ENCODE results near the gene SCP2D1. TPM values are rescaled to one million over a fixed set of nuclear protein-coding genes. Genes with fewer than 3 reads are reported as not detected.
A peak's percentile ranks its signal among the peaks of the same experiment; 100 is the strongest.

Gene SCP2D1
- polyA plus RNA-seq, 1 of the 3 experiments (the other 2 are of a cell fraction) = not detected

GRCh38 chr20:18805881-18806280 lies 7.7 kb upstream of the SCP2D1 start:
- no peak for DNase-seq
- H3K9ac ChIP-seq = no peak overlapping the region
- H3K27ac ChIP-seq (ENCODE audit: low read depth in 2 of 2, low read length in 1 of 2) = no peak overlapping the region
- H3K79me2 ChIP-seq (ENCODE audit: insufficient read depth) = no peaks in the 10 kb centered on the region
- H3K9me2 ChIP-seq = no peaks in the 10 kb centered on the region
- TF ChIP-seq, protein P1, sequence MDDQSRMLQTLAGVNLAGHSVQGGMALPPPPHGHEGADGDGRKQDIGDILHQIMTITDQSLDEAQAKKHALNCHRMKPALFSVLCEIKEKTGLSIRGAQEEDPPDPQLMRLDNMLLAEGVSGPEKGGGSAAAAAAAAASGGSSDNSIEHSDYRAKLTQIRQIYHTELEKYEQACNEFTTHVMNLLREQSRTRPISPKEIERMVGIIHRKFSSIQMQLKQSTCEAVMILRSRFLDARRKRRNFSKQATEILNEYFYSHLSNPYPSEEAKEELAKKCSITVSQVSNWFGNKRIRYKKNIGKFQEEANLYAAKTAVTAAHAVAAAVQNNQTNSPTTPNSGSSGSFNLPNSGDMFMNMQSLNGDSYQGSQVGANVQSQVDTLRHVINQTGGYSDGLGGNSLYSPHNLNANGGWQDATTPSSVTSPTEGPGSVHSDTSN (IDR thresholded peaks at IDR 0.05) = peak; percentile 43; the same call in 1 of the 2 replicates
- TF ChIP-seq RCOR1 (IDR thresholded peaks at IDR 0.05; ENCODE audit: low read length) = no peak
- H3K4me2 ChIP-seq = no peak overlapping the region
- H4K20me1 ChIP-seq (ENCODE audit: insufficient read depth) = no peaks in the 10 kb centered on the region
- WGBS (ENCODE audit: low lambda C conversion rate) = 24% methylated on average over 4 of the region's 4 CpGs
- H3F3A ChIP-seq (replicated peaks; ENCODE audit: insufficient read depth) = peaks cover 3% of the 10 kb centered on the region
- H2AFZ ChIP-seq (ENCODE audit: low read depth) = no peak overlapping the region
- no peaks in the 10 kb centered on the region for H3K36me3 ChIP-seq (replicated peaks in 1 of 2; ENCODE audit: control insufficient read depth in 1 of 2, insufficient read depth in 2 of 2, low read length in 1 of 2)
- ChIA-PET CTCF (no interaction called here), POLR2A (no interaction called here)
- no peaks in the 10 kb centered on the region for H3K4me1 ChIP-seq (ENCODE audit: control insufficient read depth in 1 of 2, insufficient read depth in 2 of 2, low read depth in 1 of 2, low read length in 1 of 2)
- H3K4me3 ChIP-seq (ENCODE audit: low read depth in 2 of 2, low read length in 1 of 2) = no peak overlapping the region
- H3K27me3 ChIP-seq (ENCODE audit: insufficient read depth) = no peaks in the 10 kb centered on the region
- no peaks in the 10 kb centered on the region for H3K9me3 ChIP-seq

- Histone ChIP-seq H3K4me1 (ENCODE audit: control insufficient read depth in 1 of 2, insufficient read depth in 2 of 2, low read depth in 1 of 2, low read length in 1 of 2) (no peaks in the 10 kb centered on the region), H3K27ac (ENCODE audit: low read depth in 2 of 2, low read length in 1 of 2) (no peak overlapping the region), H2AFZ (ENCODE audit: low read depth) (no peak overlapping the region), H3K9me2 (no peaks in the 10 kb centered on the region), H3K9ac (no peak overlapping the region), H3K36me3 (replicated peaks in 1 of 2; ENCODE audit: control insufficient read depth in 1 of 2, insufficient read depth in 2 of 2, low read length in 1 of 2) (no peaks in the 10 kb centered on the region), H3K9me3 (no peaks in the 10 kb centered on the region), H3K79me2 (ENCODE audit: insufficient read depth) (no peaks in the 10 kb centered on the region), H3F3A (replicated peaks; ENCODE audit: insufficient read depth) (peaks cover 3% of the 10 kb centered on the region), H3K27me3 (ENCODE audit: insufficient read depth) (no peaks in the 10 kb centered on the region), H3K4me2 (no peak overlapping the region), H4K20me1 (ENCODE audit: insufficient read depth) (no peaks in the 10 kb centered on the region), H3K4me3 (ENCODE audit: low read depth in 2 of 2, low read length in 1 of 2) (no peak overlapping the region)
- ChIA-PET CTCF (no interaction called here), POLR2A (no interaction called here)
- WGBS (ENCODE audit: low lambda C conversion rate) = 5% methylated on average over 3 of the region's 3 CpGs
- no peak for DNase-seq
- TF ChIP-seq CTCF (IDR thresholded peaks at IDR 0.05) (no peak), IRF3 (IDR thresholded peaks at IDR 0.05; ENCODE audit: low read depth, low read length) (no peak), YY1 (IDR thresholded peaks at IDR 0.05; ENCODE audit: low read depth) (no peak)
Measured at GRCh38 chr20:18808712-18809111, 4.9 kb upstream of the SCP2D1 start.

- H3K27ac ChIP-seq (ENCODE audit: low read depth in 2 of 2, low read length in 1 of 2) = no peak overlapping the region
- TF ChIP-seq, protein P2, sequence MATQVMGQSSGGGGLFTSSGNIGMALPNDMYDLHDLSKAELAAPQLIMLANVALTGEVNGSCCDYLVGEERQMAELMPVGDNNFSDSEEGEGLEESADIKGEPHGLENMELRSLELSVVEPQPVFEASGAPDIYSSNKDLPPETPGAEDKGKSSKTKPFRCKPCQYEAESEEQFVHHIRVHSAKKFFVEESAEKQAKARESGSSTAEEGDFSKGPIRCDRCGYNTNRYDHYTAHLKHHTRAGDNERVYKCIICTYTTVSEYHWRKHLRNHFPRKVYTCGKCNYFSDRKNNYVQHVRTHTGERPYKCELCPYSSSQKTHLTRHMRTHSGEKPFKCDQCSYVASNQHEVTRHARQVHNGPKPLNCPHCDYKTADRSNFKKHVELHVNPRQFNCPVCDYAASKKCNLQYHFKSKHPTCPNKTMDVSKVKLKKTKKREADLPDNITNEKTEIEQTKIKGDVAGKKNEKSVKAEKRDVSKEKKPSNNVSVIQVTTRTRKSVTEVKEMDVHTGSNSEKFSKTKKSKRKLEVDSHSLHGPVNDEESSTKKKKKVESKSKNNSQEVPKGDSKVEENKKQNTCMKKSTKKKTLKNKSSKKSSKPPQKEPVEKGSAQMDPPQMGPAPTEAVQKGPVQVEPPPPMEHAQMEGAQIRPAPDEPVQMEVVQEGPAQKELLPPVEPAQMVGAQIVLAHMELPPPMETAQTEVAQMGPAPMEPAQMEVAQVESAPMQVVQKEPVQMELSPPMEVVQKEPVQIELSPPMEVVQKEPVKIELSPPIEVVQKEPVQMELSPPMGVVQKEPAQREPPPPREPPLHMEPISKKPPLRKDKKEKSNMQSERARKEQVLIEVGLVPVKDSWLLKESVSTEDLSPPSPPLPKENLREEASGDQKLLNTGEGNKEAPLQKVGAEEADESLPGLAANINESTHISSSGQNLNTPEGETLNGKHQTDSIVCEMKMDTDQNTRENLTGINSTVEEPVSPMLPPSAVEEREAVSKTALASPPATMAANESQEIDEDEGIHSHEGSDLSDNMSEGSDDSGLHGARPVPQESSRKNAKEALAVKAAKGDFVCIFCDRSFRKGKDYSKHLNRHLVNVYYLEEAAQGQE (IDR thresholded peaks at IDR 0.05; ENCODE audit: low read depth, low read length) = no peak
- no peak for TF ChIP-seq FOXJ3 (CRISPR knock-in tag; IDR thresholded peaks at IDR 0.05)
- TF ChIP-seq RXRA (IDR thresholded peaks at IDR 0.05; ENCODE audit: borderline replicate concordance, low read depth) = no peak
- TF ChIP-seq RAD21 (IDR thresholded peaks at IDR 0.05; ENCODE audit: low read length) = no peak
- no peak for TF ChIP-seq RFX5 (IDR thresholded peaks at IDR 0.05; ENCODE audit: low read length)
- TF ChIP-seq RCOR1 (IDR thresholded peaks at IDR 0.05; ENCODE audit: low read length) = no peak
- no peak for TF ChIP-seq EZH2phosphoT487 (IDR thresholded peaks at IDR 0.05; ENCODE audit: borderline replicate concordance, low read depth)
- TF ChIP-seq TAF1 (IDR thresholded peaks at IDR 0.05; ENCODE audit: borderline replicate concordance, low read depth, low read length) = no peak
- no peak for TF ChIP-seq FOXM1 (IDR thresholded peaks at IDR 0.05; ENCODE audit: low read depth)
- no peak for TF ChIP-seq MEF2A (IDR thresholded peaks at IDR 0.05; ENCODE audit: borderline replicate concordance, low read depth)
Measured at GRCh38 chr20:18811186-18811585, 2.4 kb upstream of the SCP2D1 start.

More at GRCh38 chr20:18811186-18811585, 2.4 kb upstream of the SCP2D1 start:
- H3K9ac ChIP-seq = no peak overlapping the region
- H3F3A ChIP-seq (replicated peaks; ENCODE audit: insufficient read depth) = no peaks in the 10 kb centered on the region
- H3K9me2 ChIP-seq = no peaks in the 10 kb centered on the region
- CTCF ChIA-PET = interaction anchor here (0.9 to 1.4 kb wide), 2 partner anchors 18 to 179 kb away, joined by 3 to 4 read pairs; no protein-coding TSS in a partner anchor
- no peaks in the 10 kb centered on the region for H3K27me3 ChIP-seq (ENCODE audit: insufficient read depth)
- H4K20me1 ChIP-seq (ENCODE audit: insufficient read depth) = no peaks in the 10 kb centered on the region
- 28% methylated on average over 6 of the region's 6 CpGs for WGBS (ENCODE audit: low lambda C conversion rate)
- H3K4me3 ChIP-seq (ENCODE audit: low read depth in 2 of 2, low read length in 1 of 2) = no peak overlapping the region
- DNase-seq = no peak
- no peak overlapping the region for H3K4me2 ChIP-seq
- H3K36me3 ChIP-seq (replicated peaks in 1 of 2; ENCODE audit: control insufficient read depth in 1 of 2, insufficient read depth in 2 of 2, low read length in 1 of 2) = no peaks in the 10 kb centered on the region
- H3K79me2 ChIP-seq (ENCODE audit: insufficient read depth) = no peaks in the 10 kb centered on the region
- H2AFZ ChIP-seq (ENCODE audit: low read depth) = no peak overlapping the region
- H3K9me3 ChIP-seq = no peaks in the 10 kb centered on the region
- POLR2A ChIA-PET = no interaction called here
- no peaks in the 10 kb centered on the region for H3K4me1 ChIP-seq (ENCODE audit: control insufficient read depth in 1 of 2, insufficient read depth in 2 of 2, low read depth in 1 of 2, low read length in 1 of 2)
